HG02798 (cell line): ENCODE measurements around the gene ACACB.

ENCODE experiments used
- ATAC-seq: cut with Tn5 transposase; IDR thresholded peaks from one replicate; pipeline ENCODE4 v1.9.1; 2021; ENCODE audit warnings: mild to moderate bottlenecking; ENCODE audit not compliant: unreplicated experiment, poor library complexity

ACACB gene

DNA sequence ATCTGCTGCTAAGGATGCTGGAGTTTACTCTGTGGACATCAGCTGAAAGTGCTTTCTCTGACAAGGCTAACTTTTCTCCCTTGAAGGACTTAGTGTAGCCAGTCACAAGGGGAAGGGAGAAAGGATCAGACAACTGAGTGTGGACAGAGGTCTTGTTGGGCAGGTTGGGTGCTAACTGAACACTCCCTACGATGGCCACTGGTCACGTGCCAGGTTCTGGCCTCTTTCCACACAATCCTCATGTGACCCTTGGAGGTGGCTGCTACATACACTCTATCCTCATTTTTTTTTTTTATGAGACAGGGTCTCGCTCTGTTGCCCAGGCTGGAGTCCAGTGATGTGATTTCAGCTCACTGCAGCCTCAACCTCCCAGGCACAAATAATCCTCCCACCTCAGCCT lies 153.0 kb downstream of the ACACB start:
- no peak for ATAC-seq

DNA sequence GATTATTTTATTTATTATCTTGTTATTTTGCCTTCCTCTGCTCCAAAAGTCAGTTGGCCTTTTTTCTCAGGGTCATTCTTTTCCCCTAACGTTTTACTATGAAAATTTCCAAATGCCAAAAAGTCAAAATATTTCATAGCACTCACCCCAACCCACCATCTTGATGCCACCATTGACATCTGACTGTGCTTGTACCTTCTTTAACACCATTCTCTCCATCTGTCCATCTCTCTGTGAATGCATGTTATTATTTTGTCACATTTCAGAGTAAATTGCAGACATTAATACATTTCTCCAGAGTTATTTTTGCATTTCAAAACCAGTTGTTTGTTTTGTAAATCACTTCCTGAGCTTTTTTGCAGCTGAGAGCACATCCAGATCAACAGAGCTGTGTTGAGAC lies 154.1 kb downstream of the ACACB start:
- no peak for ATAC-seq

DNA sequence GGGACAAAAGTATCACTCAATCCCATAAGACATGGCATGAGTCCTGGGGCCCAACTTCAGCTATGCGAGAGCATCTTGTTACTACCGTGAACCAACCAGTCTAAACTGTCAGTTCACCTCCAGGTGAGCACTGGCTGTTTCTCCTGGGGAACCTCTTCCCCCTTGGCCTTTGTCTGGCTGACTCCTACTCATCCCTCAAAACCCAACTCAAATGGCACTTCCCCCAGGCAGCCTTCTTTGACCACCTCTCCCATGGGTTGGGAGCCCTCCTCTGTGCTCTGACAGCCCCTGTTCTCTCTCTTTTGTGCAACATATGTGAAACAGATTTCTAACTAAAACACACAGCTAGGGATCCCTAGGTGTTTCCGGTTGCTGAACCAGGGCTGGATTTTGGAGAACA lies 155.0 kb downstream of the ACACB start:
- ATAC-seq: no peak

DNA sequence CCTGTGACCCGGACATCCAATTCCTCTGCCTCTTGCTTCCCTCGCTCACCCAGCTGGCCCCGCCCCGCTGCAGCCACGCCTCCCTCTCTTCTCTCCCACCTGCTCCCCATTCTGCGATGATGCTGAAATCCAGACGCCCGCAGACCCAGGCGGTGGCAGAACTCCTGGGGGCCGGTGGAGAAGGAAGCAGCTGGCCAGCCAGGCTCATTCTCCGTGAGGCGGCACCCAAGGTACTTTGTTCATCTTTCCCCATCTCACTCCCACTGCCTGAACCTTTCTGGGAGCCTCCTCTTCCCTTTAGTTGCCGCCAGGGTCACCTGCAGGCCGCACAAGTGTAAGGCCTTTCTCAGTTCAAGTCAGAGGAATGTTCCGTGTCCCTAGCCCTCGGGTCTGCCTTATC lies 157.0 kb downstream of the ACACB start:
- ATAC-seq: no peak

DNA sequence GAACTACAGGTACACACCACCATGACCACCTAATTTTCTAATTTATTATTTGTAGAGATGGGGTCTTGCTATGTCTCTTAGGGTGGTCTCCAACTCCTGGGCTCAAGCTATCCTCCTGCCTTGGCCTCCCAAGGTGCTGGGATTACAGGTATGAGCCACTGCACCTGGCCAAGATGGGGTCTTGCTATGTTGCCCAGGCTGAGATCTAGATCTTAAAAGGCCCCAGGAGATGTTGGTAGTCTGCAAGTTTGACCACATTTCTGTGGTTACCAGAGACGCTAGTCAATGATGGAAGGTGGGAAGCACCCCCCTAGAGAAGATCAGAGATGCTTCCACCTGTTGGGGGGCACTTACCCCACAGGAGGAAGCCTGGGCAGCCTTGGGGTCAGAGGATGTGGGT lies 158.0 kb downstream of the ACACB start:
- ATAC-seq: no peak

DNA sequence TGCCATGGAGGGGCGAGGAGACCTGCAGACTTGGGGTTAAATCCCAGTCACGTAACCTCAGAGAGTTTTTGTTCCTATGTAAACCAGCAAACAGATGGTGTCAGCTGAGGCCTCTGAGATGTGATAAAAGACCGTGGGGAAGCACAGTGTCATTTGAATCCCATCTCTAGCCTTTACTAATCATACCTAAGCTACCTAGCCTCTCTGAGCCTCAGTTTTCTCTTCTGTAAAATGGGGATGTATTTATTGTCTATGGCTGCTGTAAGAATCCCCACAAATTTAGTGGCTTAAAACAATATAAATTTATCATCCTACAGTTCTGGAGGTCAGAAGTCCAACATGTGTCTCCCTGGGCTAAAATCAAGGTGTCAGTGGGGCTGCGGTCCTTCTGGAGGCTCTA lies 158.8 kb downstream of the ACACB start:
- no peak for ATAC-seq

DNA sequence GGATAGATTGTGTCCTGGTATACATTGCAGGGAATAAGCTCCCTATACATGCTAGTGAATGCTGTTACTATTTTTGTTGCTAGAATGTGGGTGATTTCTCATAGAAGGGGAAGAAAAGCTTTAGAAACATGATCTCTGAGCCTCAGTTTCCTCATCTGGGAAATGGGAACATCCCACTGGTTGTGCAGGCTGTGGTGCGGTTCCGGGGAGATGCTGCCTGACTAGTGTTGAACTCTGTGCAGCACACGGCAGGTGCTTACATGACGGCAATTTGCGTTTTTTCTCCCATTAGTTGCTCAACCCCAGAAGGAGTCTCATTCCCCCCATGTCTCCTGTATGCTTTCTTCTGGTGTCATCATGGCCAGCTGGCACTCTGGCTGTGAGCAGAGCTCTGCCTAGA lies 159.8 kb downstream of the ACACB start:
- no peak for ATAC-seq

DNA sequence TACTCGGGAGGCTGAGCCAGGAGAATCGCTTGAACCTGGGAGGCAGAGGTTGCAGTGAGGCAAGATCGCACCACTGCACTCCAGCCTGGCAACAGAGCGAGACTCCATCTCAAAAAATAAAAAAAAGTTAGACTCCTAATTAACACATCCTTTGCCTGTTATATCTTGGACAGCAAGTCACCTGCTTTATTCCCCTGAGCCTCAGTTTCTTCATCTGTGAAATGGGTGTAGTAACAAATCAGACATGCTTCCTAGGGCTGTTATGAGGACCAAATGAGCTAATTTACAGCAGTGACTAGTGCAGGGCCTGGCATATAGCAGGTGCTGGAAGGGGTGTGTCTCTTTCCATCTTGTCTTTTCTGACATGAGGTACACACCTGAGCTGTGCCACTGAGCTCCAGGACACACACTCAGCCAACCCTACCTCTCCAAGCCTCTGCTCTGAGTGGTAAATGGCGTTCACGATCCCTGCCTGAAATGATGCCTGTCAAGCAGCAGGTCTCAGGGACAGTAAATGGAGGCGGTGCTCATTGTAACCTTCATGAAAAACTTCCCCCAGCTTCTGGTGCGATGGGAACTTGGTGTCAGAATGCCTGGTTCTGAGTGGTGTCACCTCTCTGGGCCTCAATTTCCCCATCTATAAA lies 161.0 kb downstream of the ACACB start:
- ATAC-seq: no peak

DNA sequence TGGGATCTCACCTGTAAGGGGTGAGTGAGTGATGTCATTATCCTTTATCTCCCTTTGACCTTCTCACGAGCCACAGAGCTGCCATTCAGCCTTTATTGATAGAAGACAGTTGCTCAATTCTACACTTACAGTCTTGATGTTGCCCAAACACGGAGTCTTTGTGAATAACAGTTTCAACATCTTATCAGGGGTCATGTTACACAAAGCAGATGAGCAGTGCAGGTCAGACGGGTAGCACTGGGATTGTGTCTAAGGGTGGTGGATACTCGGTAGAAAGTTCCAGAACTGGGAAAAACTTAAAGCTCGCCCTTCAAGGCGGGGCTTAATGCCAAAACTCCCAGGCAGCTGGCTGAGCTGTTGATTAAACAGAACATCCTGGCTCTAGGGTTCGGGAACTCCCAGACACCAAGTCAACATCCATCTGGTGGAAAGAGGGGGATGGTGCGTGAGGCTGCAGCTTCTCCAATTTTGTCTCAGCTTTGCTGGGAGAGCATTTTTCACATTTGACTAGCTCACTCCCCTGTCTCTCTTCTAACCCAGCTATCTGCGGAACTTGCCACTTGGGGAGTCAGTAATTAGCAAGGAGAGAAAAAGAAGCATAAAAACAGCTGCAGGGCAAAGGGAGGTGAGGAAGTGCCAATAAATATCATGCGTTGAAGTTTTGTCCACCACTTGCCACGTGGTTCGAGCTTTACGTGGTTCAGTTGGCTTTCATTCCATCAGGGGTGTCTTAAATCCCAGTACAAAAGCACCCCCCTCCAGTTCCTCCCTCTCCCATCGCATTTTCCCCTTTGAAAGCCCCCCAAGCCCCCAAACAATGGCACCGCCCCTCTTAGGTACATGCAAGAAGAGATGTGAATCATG lies 161.7 kb downstream of the ACACB start:
- ATAC-seq: no peak

DNA sequence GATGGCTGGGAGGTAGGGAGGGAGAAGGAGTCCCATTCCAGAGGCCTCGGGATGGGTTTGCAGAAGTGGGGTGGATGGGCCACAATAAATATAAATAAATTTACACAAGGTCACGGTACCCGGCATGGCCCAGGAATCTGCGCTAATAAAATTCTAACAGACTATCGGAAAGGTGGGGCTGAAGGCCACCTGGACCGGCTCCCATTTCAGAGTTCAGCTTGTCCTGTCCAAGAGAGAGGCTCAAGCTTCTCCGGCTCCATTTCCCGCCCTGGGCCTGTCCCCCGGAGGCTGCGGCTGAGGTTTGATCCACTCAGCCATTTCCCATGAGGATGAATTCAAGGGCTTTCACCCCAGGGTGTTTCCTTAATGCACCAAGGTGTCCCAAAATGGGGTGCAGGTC lies 162.5 kb downstream of the ACACB start:
- no peak for ATAC-seq

DNA sequence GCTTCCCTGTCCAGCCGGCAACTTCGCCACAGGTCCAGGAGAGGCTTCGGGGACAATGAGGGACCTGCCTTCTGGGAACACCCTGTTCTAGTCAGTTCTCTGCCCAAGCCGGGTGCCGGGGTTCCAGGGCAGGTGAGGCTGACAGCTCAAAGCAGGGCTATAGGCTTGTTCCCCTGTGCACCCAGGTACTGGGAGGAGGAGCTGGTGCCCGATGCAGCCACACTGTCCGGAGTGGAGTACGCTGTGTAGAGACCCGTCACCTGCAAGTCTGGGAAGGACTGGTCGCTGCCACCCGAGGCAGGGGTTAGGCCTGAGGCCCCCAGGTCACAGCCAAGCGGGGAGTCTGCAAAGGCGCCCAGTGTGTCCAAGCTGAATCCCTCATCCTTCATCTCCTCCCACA lies 163.1 kb downstream of the ACACB start:
- no peak for ATAC-seq

DNA sequence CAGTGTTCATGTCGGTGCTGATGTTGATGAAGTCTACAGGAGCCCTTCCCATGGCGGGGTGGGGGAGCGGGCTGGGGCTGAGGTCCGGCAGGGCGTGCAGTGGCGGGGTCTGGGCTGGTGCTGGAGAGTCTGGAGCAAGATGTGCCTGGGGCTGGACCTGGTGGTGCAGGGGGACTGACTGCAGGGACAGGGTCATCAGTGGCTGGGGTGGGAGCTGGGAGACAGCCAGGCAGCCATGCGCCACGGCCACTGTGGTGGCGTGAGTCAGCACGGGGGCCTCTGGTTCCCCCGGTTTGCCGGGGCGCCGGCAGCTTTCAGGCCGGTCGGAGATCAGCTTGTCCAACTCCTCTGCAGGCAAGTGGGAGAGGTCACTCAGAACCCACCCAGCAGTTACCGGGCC lies 165.1 kb downstream of the ACACB start:
- ATAC-seq: no peak

DNA sequence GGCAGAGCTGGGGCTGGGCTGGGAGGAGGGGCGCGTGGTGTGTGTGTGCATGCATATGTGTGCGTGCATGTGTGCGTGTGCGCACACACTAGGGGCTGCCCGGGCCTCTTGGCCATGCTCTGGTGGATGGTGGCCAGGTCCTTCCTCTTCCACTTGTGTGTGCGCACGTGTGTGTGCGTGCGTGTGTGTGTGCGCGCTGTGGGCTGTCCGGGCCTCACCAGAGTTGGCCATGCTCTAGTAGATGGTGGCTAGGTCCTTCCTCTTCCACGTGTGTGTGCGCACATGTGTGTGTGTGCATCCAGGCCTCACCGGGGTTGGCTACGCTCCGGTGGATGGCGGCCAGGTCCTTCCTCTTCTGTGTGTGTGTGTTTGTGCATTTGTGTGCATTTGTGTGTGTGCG lies 168.0 kb downstream of the ACACB start:
- ATAC-seq: no peak

DNA sequence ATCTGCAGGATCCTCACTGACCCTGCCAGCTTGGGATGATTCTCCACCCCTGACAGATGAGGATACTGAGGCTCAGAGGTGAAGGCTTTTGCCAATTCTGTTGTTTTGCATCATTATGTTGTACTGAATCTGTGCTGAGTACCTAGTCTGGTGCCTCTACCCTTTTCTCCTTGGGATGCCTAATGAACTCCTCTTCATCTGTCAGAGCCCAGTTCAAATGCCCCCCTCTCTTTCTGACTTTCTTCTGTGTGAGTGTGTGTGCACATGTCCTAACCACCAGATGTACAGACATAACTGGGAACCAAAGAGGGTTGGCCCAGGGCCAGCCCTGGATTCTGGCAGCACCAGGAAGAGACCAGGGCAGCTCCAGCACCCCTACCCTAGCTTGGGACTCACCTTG lies 169.9 kb downstream of the ACACB start:
- ATAC-seq: no peak

DNA sequence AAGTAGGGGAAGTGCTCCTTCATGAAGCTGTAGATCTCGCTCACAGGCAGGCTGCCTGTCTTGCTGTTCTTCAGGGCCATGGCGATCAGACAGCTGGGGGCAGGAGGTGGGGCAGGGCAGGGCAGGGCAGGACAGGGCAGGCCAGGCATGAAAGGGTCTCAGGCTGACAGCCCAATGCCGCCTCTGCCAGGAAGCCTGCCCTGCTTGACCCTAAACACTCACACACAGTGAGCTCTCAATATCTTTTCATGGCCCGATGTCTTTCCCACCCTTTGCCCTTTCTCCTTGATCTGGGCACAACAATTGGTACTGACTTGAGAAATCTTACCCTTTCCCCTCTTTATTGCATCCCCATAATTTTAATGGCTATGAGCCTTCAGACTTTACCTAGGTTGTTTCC lies 170.3 kb downstream of the ACACB start:
- no peak for ATAC-seq

DNA sequence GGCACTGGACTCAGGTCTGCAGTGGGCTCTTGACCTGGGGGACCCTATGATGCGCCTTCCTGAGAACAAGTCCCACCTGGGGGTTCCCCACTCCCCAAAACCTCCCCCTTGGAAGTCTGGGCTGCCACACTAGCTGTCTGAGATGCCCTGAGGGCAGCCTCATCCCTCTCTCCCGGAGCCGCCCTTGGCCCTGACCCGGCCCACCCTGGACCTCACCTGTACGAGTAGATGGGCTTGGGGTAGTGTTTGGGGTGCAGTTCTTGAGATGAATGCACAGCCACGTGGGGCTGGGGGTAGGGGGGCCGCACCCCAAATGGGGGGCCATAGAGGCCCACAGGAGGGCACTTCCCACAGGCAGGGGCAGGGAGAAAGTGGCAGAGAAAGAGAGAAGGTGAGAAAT lies 170.8 kb downstream of the ACACB start:
- no peak for ATAC-seq

DNA sequence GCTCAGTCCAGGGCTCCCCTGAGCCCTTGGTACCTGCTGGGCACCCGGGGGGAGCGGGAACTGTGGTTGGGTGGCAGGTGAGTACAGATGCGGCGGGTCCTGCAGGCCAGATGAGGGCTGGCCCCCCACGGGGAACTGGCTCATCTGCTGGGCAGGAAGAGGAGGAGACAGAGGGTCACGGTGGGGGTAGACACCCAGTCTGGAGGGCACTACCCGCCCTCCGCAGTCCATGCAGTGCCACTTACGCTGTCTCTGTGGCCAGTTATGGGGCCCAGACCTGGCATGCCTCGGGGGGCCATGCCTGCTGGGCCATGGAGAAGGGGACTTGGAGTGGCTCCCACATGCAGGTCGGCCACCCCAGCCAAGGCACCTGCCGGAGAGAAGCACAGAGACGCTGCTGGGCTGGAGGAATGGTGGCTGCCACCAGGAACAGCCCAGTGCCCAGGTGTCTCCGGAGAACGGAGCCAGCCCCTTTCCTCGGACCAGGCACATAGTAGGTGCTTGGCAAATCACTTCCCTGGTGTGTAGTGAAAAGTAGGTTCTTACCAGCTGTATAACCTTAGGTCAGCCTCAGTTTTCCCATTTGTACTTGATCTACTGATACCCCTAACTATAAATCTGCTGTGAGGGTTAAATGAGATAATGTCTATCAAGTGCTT lies 171.6 kb downstream of the ACACB start:
- no peak for ATAC-seq

DNA sequence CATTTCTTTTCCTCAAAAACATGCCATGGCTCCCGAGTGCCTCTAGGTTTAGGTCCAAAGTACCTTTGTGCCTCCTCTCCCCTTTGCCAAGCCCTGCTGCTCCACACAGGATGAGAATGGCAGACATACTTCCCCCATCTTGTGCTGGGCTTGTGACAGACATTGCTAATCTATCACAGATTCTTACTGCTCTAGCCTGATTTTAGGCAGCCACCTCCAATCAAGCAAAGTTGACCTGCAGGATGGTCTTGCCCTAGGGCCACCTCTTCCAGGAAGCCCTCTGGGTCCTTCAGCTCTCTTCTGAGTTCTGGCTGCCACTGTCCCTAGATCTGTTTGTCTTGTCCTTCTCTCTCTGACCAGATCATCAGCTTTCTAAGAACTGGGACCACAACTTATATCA lies 172.2 kb downstream of the ACACB start:
- no peak for ATAC-seq

DNA sequence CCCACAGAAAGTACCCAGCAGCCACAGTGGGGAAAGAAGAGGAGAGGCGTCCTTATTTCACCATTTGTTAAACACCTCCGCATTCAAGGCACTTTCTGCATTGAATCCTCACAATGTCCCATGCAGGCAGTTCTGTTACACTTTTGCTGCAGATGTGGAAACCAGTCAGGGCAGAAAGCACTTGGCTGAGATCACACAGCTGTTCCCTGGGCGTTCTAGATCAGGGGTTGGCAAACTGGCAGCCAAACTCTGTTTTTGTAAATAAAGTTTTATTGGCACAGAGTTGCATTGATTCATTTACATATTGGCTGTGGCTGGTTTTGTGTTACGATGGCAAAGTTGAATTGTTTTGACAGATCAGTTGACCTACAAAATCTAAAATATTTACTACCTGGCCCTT lies 172.6 kb downstream of the ACACB start:
- ATAC-seq: no peak

DNA sequence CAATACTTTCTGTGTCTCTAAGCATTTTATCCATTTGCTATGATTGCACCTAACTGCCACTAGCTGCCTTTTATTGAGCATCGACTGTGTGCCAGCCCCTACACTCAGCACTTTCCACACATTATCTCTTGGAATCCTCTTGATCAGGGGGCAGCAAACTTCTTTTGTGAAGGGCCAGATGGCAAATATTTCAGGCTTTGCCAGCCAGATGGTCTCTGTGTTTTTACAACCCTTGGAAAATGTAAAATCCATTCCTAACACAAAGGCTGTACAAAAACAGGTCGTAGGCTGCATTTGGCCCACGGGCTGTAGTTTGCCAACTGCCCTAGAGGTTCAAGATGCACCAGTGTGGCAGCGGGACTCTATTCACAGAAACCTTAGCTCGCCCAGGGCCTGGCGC lies 173.2 kb downstream of the ACACB start:
- no peak for ATAC-seq

DNA sequence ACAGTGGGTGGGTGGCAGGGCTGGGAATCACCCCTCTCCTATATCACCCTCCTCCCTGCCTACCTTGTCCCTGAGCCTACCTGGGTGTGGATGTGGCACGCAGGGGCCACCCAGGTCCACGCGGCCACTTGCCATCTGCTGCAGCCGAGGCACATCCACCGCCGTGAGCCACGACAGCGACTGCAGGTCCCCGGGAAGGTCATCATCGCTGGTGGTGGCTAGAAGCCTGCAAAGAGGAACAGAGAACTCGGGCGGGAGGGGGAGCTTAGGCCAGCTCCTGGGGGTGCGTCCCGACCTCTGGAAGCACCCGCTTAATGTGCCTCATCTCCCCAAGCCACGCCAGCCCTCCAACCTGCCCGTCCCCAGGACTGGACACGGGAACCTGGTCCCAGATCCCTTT lies 173.7 kb downstream of the ACACB start:
- no peak for ATAC-seq

DNA sequence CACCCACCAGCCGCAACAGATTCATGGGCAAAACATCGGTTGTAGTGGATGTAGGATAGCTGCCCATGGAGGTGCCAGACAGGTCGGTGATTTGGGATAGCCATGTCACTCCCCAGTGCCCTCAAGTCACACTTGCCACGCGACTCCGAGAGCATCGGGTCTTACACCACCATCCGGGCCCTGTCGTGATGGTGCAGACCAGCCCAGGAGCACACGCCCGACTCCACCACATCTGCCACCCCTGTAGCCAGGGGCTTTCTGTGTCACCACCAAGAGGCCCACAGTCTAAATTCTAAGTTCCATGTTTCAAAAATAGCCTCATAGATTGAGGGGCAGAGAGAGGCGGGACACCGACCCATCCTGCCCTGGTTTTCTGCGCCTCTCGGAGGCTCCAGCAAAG lies 174.7 kb downstream of the ACACB start:
- no peak for ATAC-seq
